Smooth muscle cell (in vitro differentiated cells): ENCODE measurements around the gene CCDC127. TPM values are rescaled to one million over a fixed set of nuclear protein-coding genes. Genes with fewer than 3 reads are reported as not detected.

Experiments used
- DNase-seq: peaks from one replicate; lab custom pipeline; 2025; ENCODE audit not compliant: unreplicated experiment; lab: John Stamatoyannopoulos, UW
- H2AFZ ChIP-seq: fragments of 200-600 bp; sonication (generic); 2 replicates; pipeline ENCODE4 v1.6.0; 2016; ENCODE audit warnings: antibody characterized with exemption, low read depth, mild to moderate bottlenecking
- H3F3A ChIP-seq: fragments of 200-600 bp; sonication (generic); 2 replicates; pipeline ENCODE4 v1.6.0; 2017; ENCODE audit warnings: antibody characterized with exemption, low read depth
- H3K27ac ChIP-seq: fragments of 200-600 bp; sonication (generic); 2 replicates; pipeline ENCODE4 v1.5.1; 2016; ENCODE audit warnings: low read depth, mild to moderate bottlenecking
- H3K27me3 ChIP-seq: fragments of 200-600 bp; sonication (generic); 2 replicates; pipeline ENCODE4 v1.6.1; 2016; ENCODE audit warnings: low read depth, mild to moderate bottlenecking
- H3K36me3 ChIP-seq: fragments of 200-600 bp; sonication (generic); 2 replicates; pipeline ENCODE4 v1.5.1; 2016; ENCODE audit warnings: low read depth
- H3K4me1 ChIP-seq: fragments of 200-600 bp; sonication (generic); 2 replicates; pipeline ENCODE4 v1.5.1; 2016; ENCODE audit warnings: low read depth
- H3K4me2 ChIP-seq: fragments of 200-600 bp; sonication (generic); 2 replicates; pipeline ENCODE4 v1.6.0; 2016; ENCODE audit warnings: mild to moderate bottlenecking
- H3K4me3 ChIP-seq: fragments of 200-600 bp; sonication (generic); 2 replicates; pipeline ENCODE4 v1.5.1; 2016; ENCODE audit warnings: mild to moderate bottlenecking
- H3K79me2 ChIP-seq: fragments of 200-600 bp; sonication (generic); 2 replicates; pipeline ENCODE4 v1.6.0; 2016; ENCODE audit warnings: low read depth, mild to moderate bottlenecking
- H3K9ac ChIP-seq: fragments of 200-600 bp; sonication (generic); 2 replicates; pipeline ENCODE4 v1.6.0; 2016; ENCODE audit warnings: low read depth
- H3K9me3 ChIP-seq: fragments of 200-600 bp; sonication (generic); replicated peaks from 2 replicates; pipeline ENCODE4 v1.5.1; 2016; ENCODE audit warnings: low read depth
- H4K20me1 ChIP-seq: fragments of 200-600 bp; sonication (generic); 2 replicates; pipeline ENCODE4 v1.6.0; 2016; ENCODE audit warnings: low read depth
- CTCF ChIP-seq: fragments of 200-600 bp; sonication (generic); IDR thresholded peaks from 2 replicates; pipeline ENCODE4 v1.5.1; 2017; ENCODE audit warnings: borderline replicate concordance, mild to moderate bottlenecking, antibody characterized with exemption; ENCODE audit not compliant: insufficient read depth, poor library complexity, severe bottlenecking
- WGBS: methylation state at CpG from one replicate; pipeline ENCODE4 v1.1.7; 2016; ENCODE audit warnings: low lambda C conversion rate; 5-methylcytosine and 5-hydroxymethylcytosine counted together
- polyA plus RNA-seq: library from polyadenylated mRNA; unstranded; fragments of >200 nt; fragmentation: Nextera tagmentation; extraction: Ambion mirVana; gene quantifications from 2 replicates; pipeline ENCODE4 v1.2.1, GENCODE V29; 2016
- total RNA-seq: library from RNA; depleted of rRNA; stranded (reverse); fragments of >200 nt; gene quantifications from 2 replicates; pipeline ENCODE4 v1.2.3, GENCODE V29; 2014

CCDC127 gene
- total and polyA plus RNA-seq, 2 experiments from 2014 or later: 2.8 to 8.6 TPM

- no peak overlapping the region for H3K4me3 ChIP-seq
- H3K4me2 ChIP-seq: no peak overlapping the region
- no peak for DNase-seq
- no peak overlapping the region for H3K9ac ChIP-seq
- no peaks in the 10 kb centered on the region for H4K20me1 ChIP-seq
- 92% methylated on average over 9 of the region's 9 CpGs for WGBS
- no peaks in the 10 kb centered on the region for H3K27me3 ChIP-seq
- no peak overlapping the region for H2AFZ ChIP-seq
- TF ChIP-seq CTCF: no peak
- no peaks in the 10 kb centered on the region for H3K79me2 ChIP-seq
- H3K27ac ChIP-seq: no peak overlapping the region
- H3K36me3 ChIP-seq: no peaks in the 10 kb centered on the region
- no peaks in the 10 kb centered on the region for H3K4me1 ChIP-seq
- no peaks in the 10 kb centered on the region for H3K9me3 ChIP-seq
- no peaks in the 10 kb centered on the region for H3F3A ChIP-seq
Measured at GRCh38 chr5:179401-179800, 38.6 kb downstream of the CCDC127 start.

GRCh38 chr5:178110-178509 lies 39.8 kb downstream of the CCDC127 start:
- no peaks in the 10 kb centered on the region for H3K9me3 ChIP-seq
- 92% methylated on average over 5 of the region's 5 CpGs for WGBS

GRCh38 chr5:176296-176823 lies 41.6 kb downstream of the CCDC127 start:
- no peaks in the 10 kb centered on the region for H3K9me3 ChIP-seq
- H3K4me2 ChIP-seq: no peak overlapping the region
- H3K4me1 ChIP-seq: no peaks in the 10 kb centered on the region
- H3F3A ChIP-seq: no peaks in the 10 kb centered on the region
- 68% methylated on average over 11 of the region's 11 CpGs for WGBS
- no peaks in the 10 kb centered on the region for H3K79me2 ChIP-seq
- no peaks in the 10 kb centered on the region for H4K20me1 ChIP-seq
- no peaks in the 10 kb centered on the region for H3K27me3 ChIP-seq
- DNase-seq: no peak
- TF ChIP-seq CTCF: no peak
- H3K9ac ChIP-seq: no peak overlapping the region
- H3K4me3 ChIP-seq: no peak overlapping the region
- H3K36me3 ChIP-seq: no peaks in the 10 kb centered on the region
- no peak overlapping the region for H3K27ac ChIP-seq
- H2AFZ ChIP-seq: no peak overlapping the region

More at GRCh38 chr5:178110-178509, 39.8 kb downstream of the CCDC127 start:
- Histone ChIP-seq H3K4me1 (no peaks in the 10 kb centered on the region), H3K4me2 (no peak overlapping the region), H3F3A (no peaks in the 10 kb centered on the region), H3K27ac (no peak overlapping the region), H3K36me3 (no peaks in the 10 kb centered on the region), H3K9ac (no peak overlapping the region), H4K20me1 (no peaks in the 10 kb centered on the region), H3K27me3 (no peaks in the 10 kb centered on the region), H2AFZ (no peak overlapping the region), H3K4me3 (no peak overlapping the region), H3K79me2 (no peaks in the 10 kb centered on the region)
- no peak for TF ChIP-seq CTCF
- no peak for DNase-seq

- 97% methylated on average over 16 of the region's 16 CpGs for WGBS
- H3K4me2 ChIP-seq: no peak overlapping the region
- no peaks in the 10 kb centered on the region for H3K9me3 ChIP-seq
- no peak for TF ChIP-seq CTCF
- no peaks in the 10 kb centered on the region for H3F3A ChIP-seq
- H3K36me3 ChIP-seq: no peaks in the 10 kb centered on the region
- H4K20me1 ChIP-seq: no peaks in the 10 kb centered on the region
- no peak overlapping the region for H3K27ac ChIP-seq
- no peaks in the 10 kb centered on the region for H3K27me3 ChIP-seq
- no peak overlapping the region for H3K4me3 ChIP-seq
- no peak for DNase-seq
- H3K4me1 ChIP-seq: no peaks in the 10 kb centered on the region
- no peak overlapping the region for H2AFZ ChIP-seq
- no peaks in the 10 kb centered on the region for H3K79me2 ChIP-seq
- H3K9ac ChIP-seq: no peak overlapping the region
Measured at GRCh38 chr5:174876-175465, 43.0 kb downstream of the CCDC127 start.
